NCI-H1105 (cell line): ENCODE data around the gene S100A4.

Experiments used
- DNase-seq: peaks from one replicate; lab custom pipeline; 2025; lab: John Stamatoyannopoulos, UW

S100A4 gene

DNA sequence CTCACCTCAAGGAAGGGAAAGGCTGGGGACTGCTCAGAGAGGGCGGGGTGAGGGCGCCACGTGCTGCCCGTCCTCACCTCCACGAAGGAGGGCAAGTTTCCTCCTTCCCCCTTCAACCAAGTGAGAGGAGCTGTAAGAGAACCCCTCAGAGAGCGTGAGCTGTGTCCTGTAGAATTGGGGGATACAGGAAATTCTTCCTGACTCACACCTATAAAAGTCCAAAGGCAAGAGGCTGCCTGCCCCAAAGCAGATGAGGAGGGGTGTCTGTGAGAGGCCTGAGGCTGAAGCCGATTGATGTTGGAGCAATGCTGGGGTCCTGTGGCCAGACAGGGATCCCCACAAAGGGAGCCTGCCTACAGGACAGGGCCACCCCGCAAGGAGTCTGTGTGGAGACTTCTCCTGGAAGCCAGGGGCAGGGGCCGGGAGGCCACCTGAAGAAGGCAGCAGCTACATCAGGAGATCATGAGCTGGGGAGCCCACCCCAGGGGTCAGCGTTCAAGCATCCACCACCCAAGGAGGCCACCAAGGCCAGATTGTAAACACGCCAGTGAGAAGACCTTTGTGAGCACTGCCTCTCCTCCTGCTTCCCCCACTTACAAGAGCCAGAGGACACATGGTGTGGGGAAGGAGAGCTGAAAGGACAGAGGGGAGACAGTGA lies 37.6 kb downstream of the S100A4 start:
- no peak for DNase-seq

DNA sequence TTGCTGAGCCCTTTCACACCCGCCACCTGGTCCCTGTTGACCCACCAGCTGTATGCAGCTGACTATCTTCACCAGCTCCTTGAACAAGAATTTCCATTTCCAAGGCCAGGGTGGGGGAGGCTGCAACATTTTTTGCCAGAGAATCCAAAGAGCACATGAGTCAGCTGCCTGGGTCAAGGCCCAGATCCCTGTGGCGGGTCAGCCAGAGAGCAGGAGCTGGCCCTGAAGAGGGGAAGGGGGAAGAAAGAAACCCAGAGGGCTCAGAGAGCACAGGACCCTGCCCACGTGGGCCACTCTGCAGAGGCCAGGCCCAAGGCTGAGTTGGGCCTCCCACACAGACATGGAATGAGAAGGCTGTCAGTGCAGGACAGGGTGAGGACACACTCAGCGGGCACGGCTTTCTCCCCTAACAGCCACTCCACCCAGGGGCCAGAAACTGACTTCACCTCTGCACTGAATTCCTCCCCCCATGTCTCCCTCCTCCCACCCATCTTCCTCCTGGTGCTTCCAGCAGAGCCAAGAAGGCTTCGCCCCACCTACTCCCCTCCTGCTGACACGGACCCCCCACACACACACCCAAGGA lies 38.7 kb downstream of the S100A4 start:
- no peak for DNase-seq

- DNase-seq: no peak
Observed at GRCh38 chr1:153506386-153506785, 39.2 kb downstream of the S100A4 start.

- no peak for DNase-seq
Observed at GRCh38 chr1:153505576-153505975, 40.0 kb downstream of the S100A4 start.

DNA sequence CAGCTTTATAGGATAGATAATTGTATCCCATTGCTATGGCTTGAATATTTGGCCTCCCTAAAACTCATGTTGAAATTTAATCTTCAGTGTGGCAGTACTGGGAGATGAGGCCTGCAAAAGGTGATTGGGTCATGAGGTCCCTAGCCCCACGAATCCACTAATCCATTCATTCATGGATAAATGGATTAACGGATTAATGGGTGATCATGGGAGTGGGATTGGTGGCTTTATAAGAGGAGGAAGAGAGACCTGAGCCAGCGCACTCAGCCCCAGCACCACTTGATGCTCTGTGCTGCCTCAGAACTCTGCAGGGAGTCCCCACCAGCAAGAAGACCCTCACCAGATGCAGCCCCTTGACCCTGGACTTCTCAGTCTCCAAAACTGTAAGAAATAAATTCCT lies 41.8 kb downstream of the S100A4 start:
- DNase-seq: no peak

GRCh38 chr1:153498746-153499145 lies 46.9 kb downstream of the S100A4 start:
- DNase-seq: no peak

- no peak for DNase-seq
Observed at GRCh38 chr1:153495536-153495935, 50.1 kb downstream of the S100A4 start.

GRCh38 chr1:153494976-153495535 lies 50.5 kb downstream of the S100A4 start:
- peak; percentile 72 for DNase-seq
